Fibroblast of lung (primary cell): ENCODE data around the gene CSF1R. TPM values are rescaled to one million over a fixed set of nuclear protein-coding genes. Genes with fewer than 3 reads are reported as not detected.

ENCODE experiments used
- DNase-seq, 2 donors: peaks; one replicate each; pipeline versions ENCODE4 v3.0.0 to v3.0.0-alpha.2; 2010; ENCODE audit warnings: low read depth in 2 of 2
- H2AFZ ChIP-seq: 2 replicates; pipeline ENCODE4 v1.5.1; 2012; ENCODE audit warnings: low read length, control low read depth, inconsistent platforms
- H3K27ac ChIP-seq: 2 replicates; pipeline ENCODE4 v1.5.1; 2011; ENCODE audit warnings: low read length, control low read depth; ENCODE audit not compliant: insufficient read depth
- H3K27me3 ChIP-seq: 2 replicates; pipeline ENCODE4 v1.5.1; 2011; ENCODE audit warnings: mild to moderate bottlenecking, low read length; ENCODE audit not compliant: control insufficient read depth, insufficient read depth
- H3K36me3 ChIP-seq: 2 replicates; pipeline ENCODE4 v1.5.1; 2011; ENCODE audit warnings: low read length; ENCODE audit not compliant: control insufficient read depth, insufficient read depth
- H3K4me1 ChIP-seq: 2 replicates; pipeline ENCODE4 v1.5.1; 2011; ENCODE audit warnings: low read length; ENCODE audit not compliant: control insufficient read depth, insufficient read depth; ENCODE audit errors: extremely low read depth
- H3K4me2 ChIP-seq: 2 replicates; pipeline ENCODE4 v1.5.1; 2011; ENCODE audit warnings: low read length, control low read depth; ENCODE audit not compliant: insufficient read depth; ENCODE audit errors: extremely low read depth
- H3K4me3 ChIP-seq, 4 experiments: fragments of 200-600 bp in 1 of 4; sonication (generic) in 1 of 4; replicated peaks in 1 of 4; 2 replicates each; pipeline ENCODE4 v1.5.1; 2011 to 2016; ENCODE audit warnings: low read length in 4 of 4, low read depth in 3 of 4, mild to moderate bottlenecking in 3 of 4, control low read depth in 2 of 4, inconsistent platforms in 1 of 4, mixed read lengths in 1 of 4; ENCODE audit not compliant: insufficient read depth in 1 of 4; ENCODE audit errors: control extremely low read depth in 1 of 4
- H3K79me2 ChIP-seq: 2 replicates; pipeline ENCODE4 v1.5.1; 2012; ENCODE audit warnings: mild to moderate bottlenecking, low read length, inconsistent platforms; ENCODE audit not compliant: control insufficient read depth, insufficient read depth
- H3K9ac ChIP-seq: 2 replicates; pipeline ENCODE4 v1.5.1; 2011; ENCODE audit warnings: mild to moderate bottlenecking, low read length, control low read depth; ENCODE audit not compliant: insufficient read depth
- H3K9me3 ChIP-seq: 2 replicates; pipeline ENCODE4 v1.5.1; 2012; ENCODE audit warnings: low read depth, low read length; ENCODE audit not compliant: control insufficient read depth, insufficient read depth
- H4K20me1 ChIP-seq: 2 replicates; pipeline ENCODE4 v1.5.1; 2011; ENCODE audit warnings: low read length; ENCODE audit not compliant: control insufficient read depth, insufficient read depth; ENCODE audit errors: extremely low read depth
- EZH2 ChIP-seq: IDR thresholded peaks from 2 replicates; pipeline ENCODE4 v1.5.1; 2012; ENCODE audit warnings: low read length, control low read depth, mild to moderate bottlenecking; ENCODE audit errors: missing control alignments
- polyA plus RNA-seq, 2 donors: library from polyadenylated mRNA; depleted of rRNA in 1 of 2; stranded (reverse) in 1 of 2; unstranded in 1 of 2; fragments of >200 nt; gene quantifications; 2 replicates each; pipeline ENCODE4 v1.2.1, GENCODE V29; 2011 to 2012; ENCODE audit warnings: missing spikeins in 1 of 2
- total RNA-seq: library from RNA; depleted of rRNA; stranded (reverse); fragments of >200 nt; gene quantifications from 2 replicates; pipeline ENCODE4 v1.2.1, GENCODE V29; 2014
- TF ChIP-seq, protein P1 (sequence below), 2 donors: IDR thresholded peaks in 1 of 2; conservative IDR thresholded peaks in 1 of 2; 1 replicate in 1 of 2; 2 replicates in 1 of 2; pipeline ENCODE4 v1.5.1; 2011 to 2012; ENCODE audit warnings: low read length in 2 of 2, control low read depth in 1 of 2, inconsistent platforms in 1 of 2, low read depth in 1 of 2, mild to moderate bottlenecking in 1 of 2

Gene CSF1R
- total and polyA plus RNA-seq, 2 donors (not counting 1 experiment from before 2014, with no cell fraction given): 0.07 TPM; not detected in 1

DNA sequence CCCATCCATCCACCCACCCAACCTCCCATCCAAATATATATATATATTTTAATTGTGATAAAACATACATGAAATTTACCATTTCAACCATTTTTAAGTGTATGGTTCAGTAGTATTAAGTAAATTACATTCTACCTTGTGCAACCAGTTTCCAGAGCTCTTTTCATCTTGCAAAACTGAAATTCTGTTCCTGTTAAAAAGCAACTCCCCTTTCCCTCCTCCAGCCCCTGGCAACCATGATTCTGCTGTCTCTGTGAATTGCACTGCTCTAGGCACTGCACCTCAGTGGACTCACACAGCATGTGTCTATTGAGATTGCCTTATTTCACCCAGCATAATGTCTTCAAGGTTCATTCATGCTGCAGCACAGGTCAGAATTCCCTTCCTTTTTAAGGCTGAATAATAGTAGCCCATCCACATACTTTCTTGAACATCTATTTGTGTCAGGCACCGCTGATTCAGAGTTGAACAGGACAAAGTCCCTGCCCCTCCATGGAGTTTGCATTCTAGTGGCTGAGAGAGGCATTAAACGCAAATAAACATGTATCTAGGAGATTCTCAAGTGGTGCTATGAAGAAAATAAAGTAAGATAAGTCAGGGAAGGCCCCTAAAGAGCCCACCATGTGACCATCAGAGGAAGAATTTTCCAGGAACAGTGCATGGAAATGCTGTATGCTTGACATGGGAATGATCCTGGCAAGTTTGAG is 24.0 kb downstream of the CSF1R start:
- no peaks in the 10 kb centered on the region for H3K36me3 ChIP-seq
- H3K79me2 ChIP-seq: no peaks in the 10 kb centered on the region
- H3K4me1 ChIP-seq: peaks cover 23% of the 10 kb centered on the region
- no peak overlapping the region for H3K4me3 ChIP-seq
- no peaks in the 10 kb centered on the region for H3K9me3 ChIP-seq
- TF ChIP-seq, protein P1, sequence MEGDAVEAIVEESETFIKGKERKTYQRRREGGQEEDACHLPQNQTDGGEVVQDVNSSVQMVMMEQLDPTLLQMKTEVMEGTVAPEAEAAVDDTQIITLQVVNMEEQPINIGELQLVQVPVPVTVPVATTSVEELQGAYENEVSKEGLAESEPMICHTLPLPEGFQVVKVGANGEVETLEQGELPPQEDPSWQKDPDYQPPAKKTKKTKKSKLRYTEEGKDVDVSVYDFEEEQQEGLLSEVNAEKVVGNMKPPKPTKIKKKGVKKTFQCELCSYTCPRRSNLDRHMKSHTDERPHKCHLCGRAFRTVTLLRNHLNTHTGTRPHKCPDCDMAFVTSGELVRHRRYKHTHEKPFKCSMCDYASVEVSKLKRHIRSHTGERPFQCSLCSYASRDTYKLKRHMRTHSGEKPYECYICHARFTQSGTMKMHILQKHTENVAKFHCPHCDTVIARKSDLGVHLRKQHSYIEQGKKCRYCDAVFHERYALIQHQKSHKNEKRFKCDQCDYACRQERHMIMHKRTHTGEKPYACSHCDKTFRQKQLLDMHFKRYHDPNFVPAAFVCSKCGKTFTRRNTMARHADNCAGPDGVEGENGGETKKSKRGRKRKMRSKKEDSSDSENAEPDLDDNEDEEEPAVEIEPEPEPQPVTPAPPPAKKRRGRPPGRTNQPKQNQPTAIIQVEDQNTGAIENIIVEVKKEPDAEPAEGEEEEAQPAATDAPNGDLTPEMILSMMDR (conservative IDR thresholded peaks at IDR 0.05 in 1 of 2, IDR thresholded peaks at IDR 0.05 in 1 of 2; ENCODE audit: low read depth in 1 of 2, low read length in 2 of 2): no peak
- no peak for TF ChIP-seq EZH2
- no peak overlapping the region for H3K9ac ChIP-seq
- no peak overlapping the region for H2AFZ ChIP-seq
- no peaks in the 10 kb centered on the region for H4K20me1 ChIP-seq
- no peak overlapping the region for H3K27ac ChIP-seq
- no peak for DNase-seq
- H3K27me3 ChIP-seq: no peaks in the 10 kb centered on the region
- no peak overlapping the region for H3K4me2 ChIP-seq

DNA sequence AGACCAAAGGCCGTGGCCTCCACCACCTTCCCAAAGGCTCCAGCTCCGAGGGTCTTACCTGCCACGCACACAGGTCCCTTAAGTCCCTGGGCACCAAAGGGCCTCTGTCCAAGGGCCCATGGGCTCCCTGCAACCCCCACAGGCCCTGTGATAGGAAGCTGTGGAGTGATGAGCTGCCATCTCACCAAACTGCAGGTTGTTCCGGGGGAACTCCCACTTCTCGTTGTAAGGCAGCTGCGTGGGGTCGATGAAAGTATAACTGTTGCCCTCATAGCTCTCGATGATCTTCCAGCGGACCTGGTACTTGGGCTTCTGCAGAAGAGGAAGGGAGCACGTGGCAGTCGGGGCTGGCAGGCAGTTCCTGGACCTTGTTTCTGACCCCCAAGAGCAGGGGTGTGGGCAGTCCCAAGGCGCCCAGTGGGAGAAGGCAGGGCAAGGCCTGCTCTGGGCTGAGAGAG is 24.8 kb downstream of the CSF1R start:
- peaks cover 21% of the 10 kb centered on the region for H3K4me1 ChIP-seq
- no peak overlapping the region for H3K9ac ChIP-seq
- no peaks in the 10 kb centered on the region for H3K9me3 ChIP-seq
- H3K4me3 ChIP-seq: no peak overlapping the region
- no peaks in the 10 kb centered on the region for H4K20me1 ChIP-seq
- no peak for DNase-seq
- no peaks in the 10 kb centered on the region for H3K36me3 ChIP-seq
- no peak for TF ChIP-seq EZH2
- TF ChIP-seq, protein P1 (conservative IDR thresholded peaks at IDR 0.05 in 1 of 2, IDR thresholded peaks at IDR 0.05 in 1 of 2; ENCODE audit: low read depth in 1 of 2, low read length in 2 of 2): no peak
- no peaks in the 10 kb centered on the region for H3K79me2 ChIP-seq
- no peak overlapping the region for H3K4me2 ChIP-seq
- H2AFZ ChIP-seq: no peak overlapping the region
- no peaks in the 10 kb centered on the region for H3K27me3 ChIP-seq
- no peak overlapping the region for H3K27ac ChIP-seq

DNA sequence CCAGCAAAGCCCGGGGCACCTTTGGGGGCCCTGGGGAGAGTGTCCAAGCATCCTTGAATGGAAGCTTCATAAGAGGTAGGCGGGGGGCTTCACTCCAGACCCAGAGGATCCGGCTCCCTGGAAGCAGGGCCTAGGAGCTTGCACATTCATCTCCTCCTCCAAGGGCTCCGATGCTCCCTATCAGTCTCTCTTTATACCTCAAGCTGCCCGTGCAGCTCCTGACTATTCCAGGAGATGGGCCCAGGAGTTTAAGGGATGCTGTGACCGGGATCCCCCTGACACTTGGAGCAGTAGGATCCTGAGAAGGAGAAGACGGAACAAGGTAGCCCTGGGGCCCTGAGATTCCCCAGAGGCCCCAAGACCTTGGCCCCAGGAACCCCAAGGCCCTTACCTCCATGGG is 25.9 kb downstream of the CSF1R start:
- no peak overlapping the region for H3K4me3 ChIP-seq
- H3K4me2 ChIP-seq: no peak overlapping the region
- no peak overlapping the region for H3K27ac ChIP-seq
- peaks cover 10% of the 10 kb centered on the region for H3K4me1 ChIP-seq
- H2AFZ ChIP-seq: no peak overlapping the region
- H3K36me3 ChIP-seq: no peaks in the 10 kb centered on the region
- no peaks in the 10 kb centered on the region for H3K9me3 ChIP-seq
- DNase-seq: no peak
- no peak overlapping the region for H3K9ac ChIP-seq
- no peaks in the 10 kb centered on the region for H3K27me3 ChIP-seq
- no peaks in the 10 kb centered on the region for H4K20me1 ChIP-seq
- no peaks in the 10 kb centered on the region for H3K79me2 ChIP-seq
- TF ChIP-seq, protein P1 (conservative IDR thresholded peaks at IDR 0.05 in 1 of 2, IDR thresholded peaks at IDR 0.05 in 1 of 2; ENCODE audit: low read depth in 1 of 2, low read length in 2 of 2): no peak
- no peak for TF ChIP-seq EZH2
